AG04449 (cell line): ENCODE data around the gene DOK7.

Experiments
- CTCF ChIA-PET: fragments of 350-600 bp; formaldehyde crosslinking; extraction: SDS; loops from one replicate; lab custom pipeline; 2021; ENCODE audit warnings: antibody characterized with exemption; lab: Yijun Ruan, JAX
- POLR2A ChIA-PET: fragments of 400-600, 350-600 bp; formaldehyde crosslinking; extraction: SDS; loops from one replicate; lab custom pipeline; 2020; ENCODE audit warnings: antibody characterized with exemption, inconsistent platforms; lab: Yijun Ruan, JAX
- DNase-seq: peaks from one replicate; pipeline ENCODE4 v3.0.0-alpha.2; 2010; ENCODE audit warnings: low read depth, low spot score
- H3K4me3 ChIP-seq: 2 replicates; pipeline ENCODE4 v1.5.1; 2011; ENCODE audit warnings: low read depth, mild to moderate bottlenecking, control low read depth, low read length
- CTCF ChIP-seq: IDR thresholded peaks from one replicate; pipeline ENCODE4 v1.5.1; 2011; ENCODE audit warnings: mild to moderate bottlenecking, moderate library complexity, low read length, control low read depth, inconsistent platforms; ENCODE audit not compliant: insufficient read depth; ENCODE audit errors: missing control alignments

Gene DOK7

GRCh38 chr4:3513807-3514206 lies 50.7 kb downstream of the DOK7 start:
- ChIA-PET CTCF (interaction anchor here (1.5 kb wide), 1 partner anchor 14 kb away, joined by 4 read pairs; no protein-coding TSS in a partner anchor), POLR2A (no interaction called here)
- no peak for DNase-seq
- TF ChIP-seq CTCF = no peak
- no peak overlapping the region for H3K4me3 ChIP-seq

GRCh38 chr4:3514221-3514780 lies 51.2 kb downstream of the DOK7 start:
- CTCF ChIA-PET = interaction anchor here (1.2 to 1.4 kb wide), 3 partner anchors 9 to 168 kb away, joined by 3 to 5 read pairs (median 3); no protein-coding TSS in a partner anchor
- H3K4me3 ChIP-seq = no peak overlapping the region
- DNase-seq = no peak
- no peak for TF ChIP-seq CTCF
- POLR2A ChIA-PET = no interaction called here

GRCh38 chr4:3514806-3515501 lies 51.8 kb downstream of the DOK7 start:
- TF ChIP-seq CTCF = peak; percentile 26
- no peak overlapping the region for H3K4me3 ChIP-seq
- DNase-seq = no peak
- CTCF ChIA-PET = interaction anchor here (1.2 to 1.4 kb wide), 3 partner anchors 10 to 169 kb away, joined by 3 to 5 read pairs (median 3); no protein-coding TSS in a partner anchor
- POLR2A ChIA-PET = no interaction called here

- no peak for DNase-seq
- H3K4me3 ChIP-seq = no peak overlapping the region
- POLR2A ChIA-PET = no interaction called here
- CTCF ChIA-PET = interaction anchor here (1.2 to 1.4 kb wide), 2 partner anchors 10 to 169 kb away, joined by 3 to 5 read pairs; no protein-coding TSS in a partner anchor
- TF ChIP-seq CTCF = no peak
Observed at GRCh38 chr4:3515646-3516045, 52.5 kb downstream of the DOK7 start.

- H3K4me3 ChIP-seq = no peak overlapping the region
- TF ChIP-seq CTCF = no peak
- ChIA-PET CTCF (no interaction called here), POLR2A (no interaction called here)
- no peak for DNase-seq
Observed at GRCh38 chr4:3516061-3516835, 53.1 kb downstream of the DOK7 start.
